HG02571 (cell line): ENCODE measurements around the gene NUP210L.

Experiments used
- ATAC-seq: cut with Tn5 transposase; IDR thresholded peaks from one replicate; pipeline ENCODE4 v1.9.1; 2021; ENCODE audit warnings: mild to moderate bottlenecking, moderate library complexity; ENCODE audit not compliant: unreplicated experiment

The NUP210L gene

GRCh38 chr1:154154534-154155191 lies at the start of gene NUP210L:
TSS of gene NUP210L (minus strand) at chr1:154155073.
- no peak for ATAC-seq

- ATAC-seq, result no peak
Observed at GRCh38 chr1:154199563-154199879, 44.6 kb upstream of the NUP210L start.

- ATAC-seq, result no peak
Observed at GRCh38 chr1:154198756-154199562, 44.1 kb upstream of the NUP210L start.

GRCh38 chr1:154193821-154194220 lies 38.9 kb upstream of the NUP210L start:
- ATAC-seq, result no peak

- ATAC-seq, result no peak
Observed at GRCh38 chr1:154192476-154192875, 37.6 kb upstream of the NUP210L start.

- no peak for ATAC-seq
Observed at GRCh38 chr1:154191990-154192461, 37.2 kb upstream of the NUP210L start, which contains the start of gene TPM3. TSS of gene TPM3 (minus strand) at chr1:154192100. CDS start at chr1:154192018, 82 bp downstream.

- ATAC-seq, result no peak
Observed at GRCh38 chr1:154190550-154190949, 35.7 kb upstream of the NUP210L start.

- ATAC-seq, result no peak
Observed at GRCh38 chr1:154186852-154187501, 32.1 kb upstream of the NUP210L start.

GRCh38 chr1:154186177-154186576 lies 31.3 kb upstream of the NUP210L start:
- no peak for ATAC-seq

- ATAC-seq, result peak; percentile 71
Observed at GRCh38 chr1:154183046-154183915, 28.4 kb upstream of the NUP210L start.

GRCh38 chr1:154182344-154183045 lies 27.6 kb upstream of the NUP210L start:
- ATAC-seq, result peak; percentile 56

- no peak for ATAC-seq
Observed at GRCh38 chr1:154181944-154182343, 27.1 kb upstream of the NUP210L start.

GRCh38 chr1:154179946-154180687 lies 25.2 kb upstream of the NUP210L start:
- ATAC-seq, result no peak

- no peak for ATAC-seq
Observed at GRCh38 chr1:154178911-154179811, 24.3 kb upstream of the NUP210L start.

GRCh38 chr1:154178013-154178412 lies 23.1 kb upstream of the NUP210L start:
- ATAC-seq, result no peak

GRCh38 chr1:154176337-154176736 lies 21.5 kb upstream of the NUP210L start:
- ATAC-seq, result no peak

- ATAC-seq, result no peak
Observed at GRCh38 chr1:154174654-154175053, 19.8 kb upstream of the NUP210L start.

GRCh38 chr1:154171880-154172279 lies 17.0 kb upstream of the NUP210L start:
- no peak for ATAC-seq

GRCh38 chr1:154171223-154171583 lies 16.3 kb upstream of the NUP210L start:
- ATAC-seq, result no peak
